H1 (cell line): ENCODE measurements around the gene CACNA2D1. TPM values are rescaled to one million over a fixed set of nuclear protein-coding genes. Genes with fewer than 3 reads are reported as not detected.

Source experiments
- CTCF ChIA-PET: fragments of 300-600 bp; sonication (Branson Sonifier 250); formaldehyde crosslinking; loops from one replicate; lab custom pipeline; 2021; ENCODE audit not compliant: partially characterized antibody; lab: Charles Lee
- POLR2A ChIA-PET: fragments of 300-600 bp; sonication (Branson Sonifier 250); formaldehyde crosslinking; loops from one replicate; lab custom pipeline; 2021; ENCODE audit warnings: inconsistent platforms; ENCODE audit not compliant: partially characterized antibody; lab: Charles Lee
- DNase-seq, 2 experiments: peaks; one replicate each; pipeline versions ENCODE4 v3.0.0 to v3.0.0-alpha.2; 2010 to 2022; ENCODE audit warnings: low spot score in 2 of 2, low read depth in 1 of 2, mixed read lengths in 1 of 2
- FAIRE-seq: peaks from 2 replicates; lab custom pipeline; 2011; peaks lifted over from hg19 to GRCh38; lab: Jason Lieb, UNC
- H2AFZ ChIP-seq: 2 replicates; pipeline ENCODE4 v1.8.1; 2012; ENCODE audit warnings: low read length, inconsistent platforms
- H2AK5ac ChIP-seq: 2 replicates; pipeline ENCODE4 v1.6.1; 2013; ENCODE audit warnings: low read depth, low read length
- H2BK120ac ChIP-seq: replicated peaks from 2 replicates; pipeline ENCODE3; 2013; ENCODE audit warnings: low read depth, low read length, inconsistent platforms
- H2BK12ac ChIP-seq: 2 replicates; pipeline ENCODE4 v1.6.1; 2013; ENCODE audit warnings: low read depth, low read length
- H2BK15ac ChIP-seq: 2 replicates; pipeline ENCODE4 v1.6.1; 2013; ENCODE audit warnings: low read length
- H2BK20ac ChIP-seq: 2 replicates; pipeline ENCODE4 v1.6.1; 2013; ENCODE audit warnings: low read length
- H2BK5ac ChIP-seq: 2 replicates; pipeline ENCODE4 v1.6.1; 2013; ENCODE audit warnings: low read depth, low read length
- H3K14ac ChIP-seq: 2 replicates; pipeline ENCODE4 v1.6.1; 2013; ENCODE audit warnings: inconsistent platforms; ENCODE audit not compliant: insufficient read length
- H3K18ac ChIP-seq: 2 replicates; pipeline ENCODE4 v1.6.1; 2013; ENCODE audit warnings: low read length; ENCODE audit errors: extremely low read depth
- H3K23ac ChIP-seq: 2 replicates; pipeline ENCODE4 v1.6.1; 2013; ENCODE audit warnings: inconsistent platforms; ENCODE audit not compliant: insufficient read length
- H3K23me2 ChIP-seq: 2 replicates; pipeline ENCODE4 v1.6.1; 2013; ENCODE audit warnings: low read depth, low read length
- H3K27ac ChIP-seq: 2 replicates; pipeline ENCODE4 v1.6.1; 2011; ENCODE audit warnings: low read depth, low read length, inconsistent platforms
- H3K27me3 ChIP-seq, 4 experiments: replicated peaks in 1 of 4; 1 replicate in 1 of 4; 2 replicates in 3 of 4; pipeline versions ENCODE4 v1.6.1 to v1.8.1; 2011 to 2013; ENCODE audit warnings: low read length in 3 of 4, mild to moderate bottlenecking in 3 of 4, inconsistent platforms in 2 of 4, mixed read lengths in 2 of 4, moderate library complexity in 1 of 4; ENCODE audit not compliant: control insufficient read depth in 3 of 4, insufficient read depth in 3 of 4; ENCODE audit errors: extremely low read depth in 1 of 4
- H3K36me3 ChIP-seq, 4 experiments: 2 replicates each; pipeline versions ENCODE4 v1.6.1 to v1.8.1; 2011 to 2013; ENCODE audit warnings: mild to moderate bottlenecking in 4 of 4, low read length in 3 of 4, moderate library complexity in 2 of 4, control low read depth in 1 of 4, inconsistent platforms in 1 of 4; ENCODE audit not compliant: insufficient read depth in 4 of 4, control insufficient read depth in 2 of 4
- H3K4ac ChIP-seq: replicated peaks from 2 replicates; pipeline ENCODE3; 2013; ENCODE audit warnings: low read length, low read depth, mixed read lengths, inconsistent platforms; ENCODE audit not compliant: insufficient read length
- H3K4me1 ChIP-seq, 4 experiments: replicated peaks in 1 of 4; 1 replicate in 1 of 4; 2 replicates in 3 of 4; pipeline versions ENCODE4 v1.6.1 to v1.8.1; 2011 to 2013; ENCODE audit warnings: low read length in 3 of 4, inconsistent platforms in 2 of 4, mixed read lengths in 1 of 4; ENCODE audit not compliant: insufficient read depth in 4 of 4, control insufficient read depth in 3 of 4
- H3K4me2 ChIP-seq, 2 experiments: 2 replicates each; pipeline versions ENCODE4 v1.6.1 to v1.8.1; 2011 to 2013; ENCODE audit warnings: low read depth in 2 of 2, low read length in 2 of 2, control low read depth in 1 of 2, inconsistent platforms in 1 of 2, mild to moderate bottlenecking in 1 of 2; ENCODE audit not compliant: insufficient read depth in 1 of 2
- H3K4me3 ChIP-seq, 4 experiments: fragments of 200-600, 300-600 bp in 1 of 4; sonication (generic), shearing (Covaris generic), sonication (Bioruptor Twin) in 1 of 4; 2 replicates each; pipeline versions ENCODE4 v1.5.1 to v1.8.1; 2011 to 2016; ENCODE audit warnings: low read length in 4 of 4, low read depth in 3 of 4, control low read depth in 2 of 4, inconsistent platforms in 2 of 4, mild to moderate bottlenecking in 2 of 4, mixed read lengths in 1 of 4, moderate library complexity in 1 of 4; ENCODE audit not compliant: insufficient read depth in 2 of 4; ENCODE audit errors: extremely low read depth in 1 of 4
- H3K56ac ChIP-seq: replicated peaks from 2 replicates; pipeline ENCODE3; 2013; ENCODE audit warnings: low read depth, mild to moderate bottlenecking, mixed read lengths, low read length, inconsistent platforms; ENCODE audit not compliant: insufficient read length
- H3K79me1 ChIP-seq: 2 replicates; pipeline ENCODE4 v1.6.1; 2013; ENCODE audit warnings: low read depth, low read length, control low read depth
- H3K79me2 ChIP-seq, 2 experiments: 2 replicates each; pipeline versions ENCODE4 v1.6.1 to v1.8.1; 2012 to 2013; ENCODE audit warnings: low read length in 2 of 2, mild to moderate bottlenecking in 2 of 2, inconsistent platforms in 1 of 2; ENCODE audit not compliant: insufficient read depth in 2 of 2, control insufficient read depth in 1 of 2
- H3K9ac ChIP-seq, 4 experiments: replicated peaks in 1 of 4; 1 replicate in 1 of 4; 2 replicates in 3 of 4; pipeline versions ENCODE4 v1.6.1 to v1.8.1; 2011 to 2013; ENCODE audit warnings: low read depth in 3 of 4, low read length in 3 of 4, control low read depth in 2 of 4, mild to moderate bottlenecking in 2 of 4, moderate library complexity in 2 of 4, inconsistent platforms in 1 of 4; ENCODE audit errors: extremely low read depth in 1 of 4
- H3K9me3 ChIP-seq, 2 experiments: 2 replicates each; pipeline versions ENCODE4 v1.6.1 to v1.8.1; 2012 to 2013; ENCODE audit warnings: mild to moderate bottlenecking in 2 of 2, moderate library complexity in 2 of 2, control low read depth in 1 of 2, inconsistent platforms in 1 of 2, low read depth in 1 of 2, low read length in 1 of 2, mixed read lengths in 1 of 2; ENCODE audit not compliant: insufficient read depth in 2 of 2
- H4K20me1 ChIP-seq, 2 experiments: replicated peaks in 1 of 2; 2 replicates each; pipeline versions ENCODE3 to v1.8.1; 2011 to 2013; ENCODE audit warnings: inconsistent platforms in 2 of 2, low read length in 2 of 2, mild to moderate bottlenecking in 1 of 2; ENCODE audit not compliant: insufficient read depth in 2 of 2, control insufficient read depth in 1 of 2
- H4K5ac ChIP-seq: 2 replicates; pipeline ENCODE4 v1.6.1; 2013; ENCODE audit warnings: low read length, low read depth, mixed read lengths, inconsistent platforms; ENCODE audit not compliant: insufficient read length
- H4K8ac ChIP-seq: 2 replicates; pipeline ENCODE4 v1.8.0; 2013; ENCODE audit warnings: mild to moderate bottlenecking, moderate library complexity, low read length, inconsistent platforms; ENCODE audit not compliant: insufficient read depth; ENCODE audit errors: extremely low read depth
- H4K91ac ChIP-seq: replicated peaks from 2 replicates; pipeline ENCODE3; 2013; ENCODE audit warnings: low read length, mixed read lengths, inconsistent platforms; ENCODE audit not compliant: insufficient read length
- CHD1 ChIP-seq: IDR thresholded peaks from 2 replicates; pipeline ENCODE4 v1.6.1; 2012; ENCODE audit warnings: low read depth, low read length, improper control_type of control experiment
- EZH2 ChIP-seq: fragments of 200-600 bp; sonication (generic); IDR thresholded peaks from 2 replicates; pipeline ENCODE4 v1.7.1; 2012; ENCODE audit warnings: low read depth, mild to moderate bottlenecking, moderate library complexity, low read length, inconsistent platforms; ENCODE audit not compliant: severe bottlenecking
- GABPA ChIP-seq: IDR thresholded peaks from 2 replicates; pipeline ENCODE4 v1.6.1; 2011; ENCODE audit warnings: mild to moderate bottlenecking, low read length, moderate library complexity, borderline replicate concordance; ENCODE audit not compliant: insufficient read depth
- GTF2F1 ChIP-seq: IDR thresholded peaks from 2 replicates; pipeline ENCODE4 v1.6.1; 2012; ENCODE audit warnings: low read depth, low read length, improper control_type of control experiment, borderline replicate concordance
- HDAC2 ChIP-seq, 2 experiments: fragments of 300-600 bp in 1 of 2; sonication (generic) in 1 of 2; IDR thresholded peaks; 2 replicates each; pipeline ENCODE4 v1.6.1; 2011 to 2012; ENCODE audit warnings: low read depth in 2 of 2, low read length in 2 of 2, mild to moderate bottlenecking in 2 of 2, moderate library complexity in 2 of 2, borderline replicate concordance in 1 of 2, inconsistent platforms in 1 of 2
- JUND ChIP-seq: IDR thresholded peaks from 2 replicates; pipeline ENCODE4 v1.6.1; 2011; ENCODE audit warnings: mild to moderate bottlenecking, improper control_type of control experiment, low read length
- RAD21 ChIP-seq, 2 experiments: IDR thresholded peaks in 1 of 2; conservative IDR thresholded peaks in 1 of 2; 2 replicates each; pipeline ENCODE4 v1.6.1; 2011; ENCODE audit warnings: low read depth in 2 of 2, low read length in 2 of 2, improper control_type of control experiment in 1 of 2, inconsistent platforms in 1 of 2, mild to moderate bottlenecking in 1 of 2, moderate library complexity in 1 of 2
- SAP30 ChIP-seq: fragments of 300-600 bp; sonication (generic); IDR thresholded peaks from 2 replicates; pipeline ENCODE4 v1.7.1; 2012; ENCODE audit warnings: low read length, moderate library complexity, mild to moderate bottlenecking, inconsistent platforms; ENCODE audit not compliant: insufficient read depth, insufficient replicate concordance
- SIX5 ChIP-seq: IDR thresholded peaks from 2 replicates; pipeline ENCODE4 v1.6.1; 2011; ENCODE audit warnings: mild to moderate bottlenecking, low read depth, low read length
- SP4 ChIP-seq: IDR thresholded peaks from 2 replicates; pipeline ENCODE4 v1.6.1; 2012; ENCODE audit warnings: low read length, inconsistent platforms
- SUZ12 ChIP-seq: fragments of 200-600 bp; sonication (generic); IDR thresholded peaks from 2 replicates; pipeline ENCODE4 v1.6.1; 2012; ENCODE audit warnings: mild to moderate bottlenecking, inconsistent platforms, low read length, moderate library complexity, mixed read lengths
- TAF7 ChIP-seq: optimal IDR thresholded peaks from 2 replicates; pipeline ENCODE3; 2011; ENCODE audit warnings: low read depth, mild to moderate bottlenecking, inconsistent platforms, low read length, moderate library complexity, borderline replicate concordance
- YY1 ChIP-seq: IDR thresholded peaks from 2 replicates; pipeline ENCODE4 v1.6.1; 2011; ENCODE audit warnings: low read depth, mild to moderate bottlenecking, low read length
- WGBS, 2 experiments: shearing (Covaris generic) in 1 of 2; methylation state at CpG; one replicate each; pipeline versions ENCODE4 v1.1.6 to v1.1.7; 2013 to 2015; ENCODE audit warnings: low lambda C conversion rate in 2 of 2, mixed read lengths in 2 of 2, inconsistent platforms in 1 of 2, low coverage in 1 of 2, missing lambda C conversion rate in 1 of 2; ENCODE audit not compliant: insufficient replicate concordance in 2 of 2, insufficient coverage in 1 of 2, insufficient read length in 1 of 2; ENCODE audit errors: extremely low coverage in 1 of 2, missing lambda C conversion rate in 1 of 2; 5-methylcytosine and 5-hydroxymethylcytosine counted together
- polyA plus RNA-seq, 7 experiments: library from polyadenylated mRNA; depleted of rRNA in 3 of 7; stranded (reverse) in 5 of 7; unstranded in 2 of 7; fragments of >200 nt in 5 of 7; fragments of 200-250 nt in 2 of 7; gene quantifications; 1 replicate in 5 of 7; 2 replicates in 1 of 7; 4 replicates in 1 of 7; pipeline versions ENCODE4 v1.2.1 to v1.2.3, GENCODE V29; 2011 to 2013; ENCODE audit warnings: missing spikeins in 2 of 7, mixed read lengths in 2 of 7
- total RNA-seq: library from RNA; stranded (reverse); fragmentation: NEBNext Ultra II Directional; extraction: Animal tissue kit (Norgen Biotek cat#: 25700); gene quantifications from 2 replicates; pipeline ENCODE4 v1.2.1, GENCODE V29; 2021

Gene CACNA2D1
- total and polyA plus RNA-seq, 2 of the 8 experiments (the other 6 are each of a cell fraction or from before 2014, with no cell fraction given): 4.3 to 27.3 TPM

DNA sequence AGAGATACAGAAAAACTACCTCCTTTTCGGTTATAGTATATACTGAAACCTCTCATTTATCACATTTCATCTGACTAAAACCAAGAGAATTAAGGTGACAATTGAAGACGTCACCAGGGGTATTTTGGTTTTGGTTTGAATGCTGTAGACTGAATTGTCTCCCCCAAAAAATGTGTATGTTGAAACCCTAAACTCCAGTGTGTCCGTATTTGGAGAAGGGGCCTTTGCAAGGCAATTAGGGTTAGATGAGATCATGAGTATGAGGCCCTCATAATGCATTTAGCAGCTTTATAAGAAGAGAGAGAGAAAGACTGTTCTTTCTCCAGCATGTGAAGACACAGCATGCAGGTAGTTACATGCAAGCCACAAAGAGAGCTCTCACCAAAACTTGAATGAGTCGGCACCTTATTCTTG lies 59.5 kb downstream of the CACNA2D1 start:
- WGBS, 2 experiments: 83% methylated on average over 4 of the region's 4 CpGs; no CpG with 5 or more reads in 1 of the 2 experiments
- FAIRE-seq (no peak), DNase-seq (no peak)
- Histone ChIP-seq H2BK20ac (no peak overlapping the region), H4K5ac (no peak overlapping the region), H2BK5ac (no peak overlapping the region), H3K79me2 (no peaks in the 10 kb centered on the region), H3K18ac (no peak overlapping the region), H3K9me3 (no peaks in the 10 kb centered on the region), H2BK15ac (no peak overlapping the region), H3K9ac (no peak overlapping the region), H3K4me2 (no peak overlapping the region), H3K56ac (no peak overlapping the region), H4K20me1 (no peaks in the 10 kb centered on the region), H3K79me1 (no peaks in the 10 kb centered on the region), H3K27ac (no peak overlapping the region), H4K8ac (no peak overlapping the region), H4K91ac (no peak overlapping the region), H3K4ac (no peak overlapping the region), H3K14ac (no peak overlapping the region), H3K36me3 (no peaks in the 10 kb centered on the region), H2BK12ac (no peak overlapping the region), H2AFZ (no peak overlapping the region), H3K23me2 (no peaks in the 10 kb centered on the region), H2BK120ac (no peak overlapping the region), H3K27me3 (no peaks in the 10 kb centered on the region), H3K4me3 (no peak overlapping the region), H3K23ac (no peak overlapping the region), H2AK5ac (no peak overlapping the region), H3K4me1 (peaks cover 0 to 3% (median 1%) of the 10 kb centered on the region in 4 experiments; a peak in 1 of 7 replicates)
- no peak for TF ChIP-seq TAF7
- TF ChIP-seq SIX5: no peak
- no peak for TF ChIP-seq GABPA
- no peak for TF ChIP-seq EZH2
- no peak for TF ChIP-seq CHD1
- TF ChIP-seq SUZ12: no peak
- no peak for TF ChIP-seq JUND
- no peak for TF ChIP-seq HDAC2 (IDR thresholded peaks at IDR 0.05; ENCODE audit: borderline replicate concordance in 1 of 2, low read depth in 2 of 2, low read length in 2 of 2)
- no peak for TF ChIP-seq RAD21 (IDR thresholded peaks at IDR 0.05 in 1 of 2, conservative IDR thresholded peaks at IDR 0.05 in 1 of 2; ENCODE audit: low read depth in 2 of 2, low read length in 2 of 2)
- TF ChIP-seq SAP30: no peak
- no peak for TF ChIP-seq GTF2F1
- no peak for TF ChIP-seq YY1
- no peak for TF ChIP-seq SP4
- CTCF ChIA-PET: interaction anchor here (0.8 kb wide), 1 partner anchor 123 kb away, joined by 3 read pairs; no protein-coding TSS in a partner anchor
- POLR2A ChIA-PET: no interaction called here
